Measurements from ENCODE around the gene GLA.

The GLA gene

GRCh38 chrX:101349193-101349562, 58.5 kb downstream of the GLA start:
- no peak for DNase-seq (ENCODE audit: low spot score)

- DNase-seq (ENCODE audit: low spot score), result peak; percentile 86
Observed at GRCh38 chrX:101348452-101349192, 59.1 kb downstream of the GLA start, which contains the start of gene TIMM8A. TIMM8A (minus strand) TSS chrX:101348742; CDS start chrX:101348664, 78 bp downstream.

- DNase-seq (ENCODE audit: low spot score), result peak; percentile 28
Observed at GRCh38 chrX:101347859-101348451, 59.8 kb downstream of the GLA start.

Data from iPS-NIHi11 (cell line).